ENCODE data around the gene SPACA7. TPM values are rescaled to one million over a fixed set of nuclear protein-coding genes. Genes with fewer than 3 reads are reported as not detected.

The SPACA7 gene
- total RNA-seq, 1 donor from 2014 or later = not detected

GRCh38 chr13:112465251-112466131 lies 89.3 kb downstream of the SPACA7 start:
- DNase-seq (ENCODE audit: low read depth) = no peak
- H3K4me3 ChIP-seq (ENCODE audit: low read depth, low read length) = no peak overlapping the region
- no peak for TF ChIP-seq CTCF (conservative IDR thresholded peaks at IDR 0.05; ENCODE audit: low read depth, low read length)

- TF ChIP-seq CTCF (conservative IDR thresholded peaks at IDR 0.05; ENCODE audit: low read depth, low read length) = no peak
- DNase-seq (ENCODE audit: low read depth) = no peak
- H3K4me3 ChIP-seq (ENCODE audit: low read depth, low read length) = no peak overlapping the region
Observed at GRCh38 chr13:112466132-112467058, 90.2 kb downstream of the SPACA7 start.

- no peak overlapping the region for H3K4me3 ChIP-seq (ENCODE audit: low read depth, low read length)
- TF ChIP-seq CTCF (conservative IDR thresholded peaks at IDR 0.05; ENCODE audit: low read depth, low read length) = no peak
- no peak for DNase-seq (ENCODE audit: low read depth)
Observed at GRCh38 chr13:112467236-112467635, 91.1 kb downstream of the SPACA7 start.

- no peak for DNase-seq (ENCODE audit: low read depth)
- TF ChIP-seq CTCF (conservative IDR thresholded peaks at IDR 0.05; ENCODE audit: low read depth, low read length) = no peak
- no peak overlapping the region for H3K4me3 ChIP-seq (ENCODE audit: low read depth, low read length)
Observed at GRCh38 chr13:112468069-112468468, 91.9 kb downstream of the SPACA7 start.

- no peak for DNase-seq (ENCODE audit: low read depth)
- H3K4me3 ChIP-seq (ENCODE audit: low read depth, low read length) = no peak overlapping the region
Observed at GRCh38 chr13:112469071-112469745, 93.1 kb downstream of the SPACA7 start.

More at GRCh38 chr13:112469071-112469745, 93.1 kb downstream of the SPACA7 start:
- TF ChIP-seq CTCF (conservative IDR thresholded peaks at IDR 0.05; ENCODE audit: low read depth, low read length) = no peak
